LNCAP (cell line): ENCODE data around the gene TGM1.

Experiments used
- TF ChIP-seq, protein P1 (sequence below): fragments of 450-650 bp; IDR thresholded peaks from 2 replicates; pipeline ENCODE4 v1.5.1; 2017; ENCODE audit warnings: mild to moderate bottlenecking

The TGM1 gene

DNA sequence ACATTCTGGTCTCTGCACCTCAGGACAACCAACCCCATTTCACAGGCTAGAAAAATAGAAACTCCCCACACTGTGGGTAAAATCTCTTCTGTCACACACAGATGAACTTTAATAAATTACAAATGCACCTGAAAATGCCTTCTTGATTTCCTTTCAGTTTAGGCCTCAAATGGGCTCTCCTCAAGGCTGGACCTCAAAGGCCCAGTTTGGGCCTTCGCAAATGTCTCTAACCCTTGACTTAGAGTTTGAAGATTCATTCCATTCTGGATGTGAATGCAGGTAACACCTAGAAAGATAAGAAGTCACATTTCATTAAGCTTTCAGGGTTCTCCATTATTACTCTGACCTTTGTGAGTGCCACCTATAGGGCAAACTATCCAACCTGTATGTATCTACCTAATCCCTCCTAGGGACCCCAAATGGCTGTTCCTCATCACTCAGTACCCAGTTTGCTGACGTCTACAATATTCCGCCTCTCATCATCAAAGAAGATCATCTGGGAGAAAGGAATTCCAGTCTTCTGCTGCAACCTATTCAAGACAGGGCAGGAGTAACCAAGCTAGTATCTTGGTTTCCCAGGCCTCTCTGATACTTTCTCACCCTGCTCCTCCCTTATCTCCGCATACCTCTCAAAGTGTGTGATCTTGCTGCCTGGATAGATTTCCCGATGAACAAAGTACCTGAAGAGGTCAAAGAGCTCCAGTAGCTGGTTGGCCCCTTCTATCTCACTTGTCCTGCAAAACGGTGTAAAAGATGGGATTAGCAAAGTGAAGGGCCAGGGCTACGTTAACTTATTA lies 48.9 kb downstream of the TGM1 start:
- TF ChIP-seq, protein P1, sequence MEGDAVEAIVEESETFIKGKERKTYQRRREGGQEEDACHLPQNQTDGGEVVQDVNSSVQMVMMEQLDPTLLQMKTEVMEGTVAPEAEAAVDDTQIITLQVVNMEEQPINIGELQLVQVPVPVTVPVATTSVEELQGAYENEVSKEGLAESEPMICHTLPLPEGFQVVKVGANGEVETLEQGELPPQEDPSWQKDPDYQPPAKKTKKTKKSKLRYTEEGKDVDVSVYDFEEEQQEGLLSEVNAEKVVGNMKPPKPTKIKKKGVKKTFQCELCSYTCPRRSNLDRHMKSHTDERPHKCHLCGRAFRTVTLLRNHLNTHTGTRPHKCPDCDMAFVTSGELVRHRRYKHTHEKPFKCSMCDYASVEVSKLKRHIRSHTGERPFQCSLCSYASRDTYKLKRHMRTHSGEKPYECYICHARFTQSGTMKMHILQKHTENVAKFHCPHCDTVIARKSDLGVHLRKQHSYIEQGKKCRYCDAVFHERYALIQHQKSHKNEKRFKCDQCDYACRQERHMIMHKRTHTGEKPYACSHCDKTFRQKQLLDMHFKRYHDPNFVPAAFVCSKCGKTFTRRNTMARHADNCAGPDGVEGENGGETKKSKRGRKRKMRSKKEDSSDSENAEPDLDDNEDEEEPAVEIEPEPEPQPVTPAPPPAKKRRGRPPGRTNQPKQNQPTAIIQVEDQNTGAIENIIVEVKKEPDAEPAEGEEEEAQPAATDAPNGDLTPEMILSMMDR, result no peak

DNA sequence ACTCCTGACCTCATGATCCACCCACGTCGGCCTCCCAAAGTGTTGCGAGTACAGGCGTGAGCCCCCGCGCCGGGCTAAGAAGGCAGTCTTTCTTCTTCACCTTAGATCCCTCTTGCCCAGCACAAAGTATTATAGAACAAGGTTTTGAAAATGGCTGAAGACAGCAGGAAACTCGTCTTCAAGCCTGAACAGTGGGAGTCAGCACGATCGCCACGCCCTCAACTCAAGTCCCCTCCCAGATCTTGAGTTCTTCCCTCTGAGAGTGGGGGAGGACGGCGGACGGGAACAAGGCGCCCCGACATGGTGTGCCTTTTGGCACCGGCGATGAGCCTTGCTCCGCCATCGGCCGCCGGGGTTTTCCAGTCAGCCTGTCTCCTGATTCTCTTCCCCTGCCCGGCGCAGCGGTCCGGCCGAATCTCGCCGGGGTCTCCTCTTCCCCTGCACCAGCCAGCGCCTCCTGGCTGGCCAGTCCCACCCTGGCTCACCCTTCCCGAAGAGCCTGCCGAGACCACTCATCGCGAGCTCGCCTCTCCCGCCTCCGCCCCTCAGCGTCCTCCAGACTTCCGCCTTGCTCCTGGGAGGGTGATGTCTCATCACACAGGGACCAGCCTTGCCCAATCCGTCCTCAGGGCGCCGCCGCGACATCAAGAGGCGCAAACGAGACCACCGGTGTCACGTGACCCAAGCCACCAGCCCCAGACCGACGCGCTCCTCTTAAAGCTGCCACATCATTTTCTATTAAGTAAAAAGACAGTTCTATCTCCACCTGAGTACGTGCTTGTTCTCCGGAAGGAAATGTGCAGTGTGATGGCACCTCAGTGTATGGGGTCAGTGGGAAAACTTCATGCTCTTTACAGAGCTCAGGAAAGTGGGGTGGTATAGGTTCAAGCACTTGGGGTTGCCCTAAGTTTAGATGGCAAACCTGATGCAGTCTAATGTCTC lies 49.8 kb downstream of the TGM1 start, which contains the start of gene CHMP4A:
Gene CHMP4A, minus strand, starts transcription at position 565 of the 942 bp plus-strand sequence. Its CDS starts 49 bp downstream, at position 516.
- TF ChIP-seq, protein P1, result no peak

DNA sequence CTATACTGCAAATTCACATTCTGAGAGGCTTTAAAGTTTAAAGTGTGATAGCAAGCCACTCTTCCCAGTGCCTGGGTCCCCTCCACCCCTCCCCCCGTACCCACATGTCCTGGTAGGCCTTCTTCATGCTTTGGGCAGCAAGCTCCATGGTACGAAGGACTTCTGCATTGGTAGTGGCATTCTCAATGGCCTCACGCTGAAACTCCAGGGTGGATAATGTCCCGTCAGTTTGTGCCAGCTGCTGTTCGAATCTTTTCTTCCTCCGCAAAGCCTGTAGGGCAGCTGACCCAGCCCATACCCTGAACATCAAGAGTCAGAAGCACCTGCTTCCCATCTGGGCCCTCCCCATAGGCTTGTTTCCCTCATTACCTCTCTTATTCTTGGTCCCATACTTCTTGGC lies 51.7 kb downstream of the TGM1 start:
- TF ChIP-seq, protein P1, result no peak

DNA sequence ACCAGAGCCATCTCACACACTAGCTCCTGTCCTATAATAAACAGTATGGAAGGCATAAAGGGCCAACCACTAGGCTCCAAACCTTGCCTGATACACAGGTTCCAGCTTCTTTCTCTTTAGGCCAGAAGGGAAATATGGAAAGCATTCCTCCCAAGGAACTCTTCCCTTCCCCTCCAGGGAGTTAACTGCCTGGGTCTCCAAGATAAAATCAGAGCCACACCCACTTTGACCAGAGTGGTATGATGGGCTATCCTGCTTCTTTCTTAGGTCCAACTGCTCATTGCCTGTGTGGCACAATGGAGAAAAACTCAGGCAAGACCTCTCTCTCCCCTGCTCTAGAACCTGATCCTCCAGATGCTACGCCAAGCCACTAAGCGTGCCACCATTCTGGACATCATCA lies 55.4 kb downstream of the TGM1 start:
- TF ChIP-seq, protein P1, result no peak

DNA sequence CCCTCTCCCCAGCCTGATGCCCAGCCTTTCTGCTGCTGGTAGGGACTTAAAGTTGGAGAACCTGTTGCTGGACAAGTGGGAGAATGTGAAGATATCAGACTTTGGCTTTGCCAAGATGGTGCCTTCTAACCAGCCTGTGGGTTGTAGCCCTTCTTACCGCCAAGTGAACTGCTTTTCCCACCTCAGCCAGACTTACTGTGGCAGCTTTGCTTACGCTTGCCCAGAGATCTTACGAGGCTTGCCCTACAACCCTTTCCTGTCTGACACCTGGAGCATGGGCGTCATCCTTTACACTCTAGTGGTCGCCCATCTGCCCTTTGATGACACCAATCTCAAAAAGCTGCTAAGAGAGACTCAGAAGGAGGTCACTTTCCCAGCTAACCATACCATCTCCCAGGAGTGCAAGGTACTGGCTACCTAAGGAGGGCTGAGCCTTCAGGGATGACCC lies 55.8 kb downstream of the TGM1 start:
- TF ChIP-seq, protein P1, result no peak

DNA sequence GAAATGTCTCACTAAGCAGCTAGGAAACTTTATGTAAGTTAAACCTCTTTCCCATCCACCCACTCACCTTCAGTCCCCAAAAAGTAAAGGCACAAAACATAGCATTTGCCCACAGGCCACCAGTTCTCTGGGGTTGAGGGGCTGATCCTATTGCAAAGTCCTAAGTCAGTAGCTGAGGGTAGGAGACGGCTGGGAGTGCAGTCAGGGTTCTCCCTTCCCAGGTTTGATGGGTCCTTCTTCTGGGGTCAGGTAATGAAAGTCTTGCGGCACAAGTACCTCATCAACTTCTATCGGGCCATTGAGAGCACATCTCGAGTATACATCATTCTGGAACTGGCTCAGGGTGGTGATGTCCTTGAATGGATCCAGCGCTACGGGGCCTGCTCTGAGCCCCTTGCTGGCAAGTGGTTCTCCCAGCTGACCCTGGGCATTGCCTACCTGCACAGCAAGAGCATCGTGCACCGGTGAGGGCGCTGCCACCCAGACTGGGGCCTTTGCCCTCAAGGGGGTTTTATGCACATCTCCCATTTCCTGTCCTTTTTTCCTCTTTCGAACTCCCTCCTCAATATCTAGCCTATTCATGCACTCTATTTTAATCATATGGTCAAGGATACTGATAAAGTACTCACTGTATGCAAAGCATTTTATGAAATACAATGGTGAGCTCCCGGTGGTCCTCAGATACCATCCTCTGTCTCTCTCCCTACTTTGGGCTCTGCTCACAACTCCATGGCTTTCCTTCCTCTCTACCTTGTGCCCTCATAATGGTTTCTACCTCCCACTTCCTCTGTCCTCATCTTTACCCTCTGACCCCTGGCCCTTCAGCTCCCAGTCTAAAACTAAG lies 56.5 kb downstream of the TGM1 start:
- TF ChIP-seq, protein P1, result no peak
